NCI-H2081 (cell line): ENCODE results near the gene MAMDC2.

Experiments
- DNase-seq, 2 experiments: peaks; one replicate each; lab custom pipeline; 2025; lab: John Stamatoyannopoulos, UW

MAMDC2 gene

GRCh38 chr9:70107558-70107957 lies 63.9 kb downstream of the MAMDC2 start:
- DNase-seq, result no peak

DNA sequence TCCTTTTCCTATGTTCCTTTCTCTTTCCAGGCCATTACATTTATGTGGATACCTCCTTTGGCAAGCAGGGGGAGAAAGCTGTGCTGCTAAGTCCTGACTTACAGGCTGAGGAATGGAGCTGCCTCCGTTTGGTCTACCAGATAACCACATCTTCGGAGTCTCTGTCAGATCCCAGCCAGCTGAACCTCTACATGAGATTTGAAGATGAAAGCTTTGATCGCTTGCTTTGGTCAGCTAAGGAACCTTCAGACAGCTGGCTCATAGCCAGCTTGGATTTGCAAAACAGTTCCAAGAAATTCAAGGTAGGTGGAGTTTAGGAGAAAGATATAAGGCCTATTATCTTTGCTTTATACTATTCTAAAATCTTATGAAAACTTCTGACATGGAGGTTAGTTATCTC lies 64.5 kb downstream of the MAMDC2 start:
- DNase-seq, result no peak

- peak; percentile 71 to 93 for DNase-seq
Observed at GRCh38 chr9:70110194-70111041, 66.8 kb downstream of the MAMDC2 start.

- DNase-seq, result peak; percentile 88 to 91
Observed at GRCh38 chr9:70111042-70111602, 67.5 kb downstream of the MAMDC2 start.

DNA sequence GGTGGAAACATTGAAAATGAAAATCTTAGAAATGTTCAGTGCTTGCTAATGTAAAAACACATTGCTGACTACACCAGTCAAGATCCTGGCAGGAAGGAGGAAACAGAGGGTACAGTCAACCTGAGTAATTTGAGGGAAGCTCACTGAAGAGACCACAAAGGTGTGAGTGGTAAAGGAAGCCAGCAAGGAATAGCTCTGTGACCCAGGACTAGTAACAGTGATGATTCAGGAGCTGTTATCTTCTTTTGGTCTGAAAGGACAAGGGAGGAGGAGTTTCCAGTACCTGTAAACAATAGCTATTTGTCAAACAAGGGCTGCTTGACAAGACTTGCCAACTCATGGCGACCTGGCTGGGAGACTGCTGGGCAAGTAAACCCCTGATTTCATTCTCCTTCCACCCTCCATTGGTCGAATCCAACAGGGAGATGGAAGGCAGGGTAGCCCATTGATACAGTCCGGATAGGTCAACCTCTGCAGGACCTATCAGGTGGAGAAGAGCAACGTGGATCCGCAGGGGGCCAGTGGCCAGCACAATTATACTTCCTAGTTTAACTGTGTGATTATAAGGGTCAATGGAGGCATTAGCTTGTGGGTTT lies 68.1 kb downstream of the MAMDC2 start:
- peak in 1 of 2 experiments; percentile 7 for DNase-seq

DNA sequence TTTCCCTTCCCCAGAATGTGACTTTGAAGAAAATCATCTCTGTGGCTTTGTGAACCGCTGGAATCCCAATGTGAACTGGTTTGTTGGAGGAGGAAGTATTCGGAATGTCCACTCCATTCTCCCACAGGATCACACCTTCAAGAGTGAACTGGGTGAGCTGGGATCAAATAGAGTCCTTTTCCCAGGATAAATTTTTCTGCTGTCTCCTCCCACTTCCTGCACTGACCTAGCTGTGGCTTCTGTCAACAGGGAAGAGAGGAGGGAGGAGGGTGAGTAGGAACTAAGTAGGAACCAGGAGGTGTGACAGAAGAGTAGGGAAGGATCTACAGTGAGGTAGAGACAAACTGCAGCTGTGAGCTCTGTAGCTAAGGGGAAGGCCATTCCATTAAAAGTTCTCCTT lies 69.3 kb downstream of the MAMDC2 start:
- DNase-seq, result peak in 1 of 2 experiments; percentile 41

DNA sequence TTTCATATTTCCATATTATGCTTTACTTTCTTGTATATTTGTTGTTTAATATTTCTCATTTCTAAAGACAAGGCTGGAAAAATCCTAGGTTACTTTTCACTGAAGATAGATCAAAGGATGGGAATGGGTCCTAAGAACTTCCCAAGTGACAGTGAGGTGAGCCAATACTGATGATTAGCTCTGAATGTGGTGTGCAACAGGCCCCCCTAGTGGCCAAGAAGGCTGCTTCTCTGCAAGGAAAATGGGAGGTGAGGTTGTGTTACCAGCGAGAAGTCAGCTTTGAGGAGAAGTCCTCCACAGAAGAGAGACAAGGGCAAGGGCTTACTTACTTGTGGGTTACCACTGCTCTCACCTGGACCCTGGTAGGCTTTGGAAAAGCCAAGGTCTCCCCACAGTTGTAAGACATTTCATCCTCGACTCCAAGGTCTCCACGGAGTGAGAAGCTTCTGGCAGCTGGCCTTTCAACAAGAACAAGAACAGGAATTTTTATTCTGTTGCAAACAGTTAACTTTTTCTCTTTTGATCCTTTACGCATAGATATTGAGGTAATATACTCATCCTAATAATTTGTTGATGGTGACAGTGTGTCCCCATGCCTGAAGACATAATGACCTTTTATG lies 69.9 kb downstream of the MAMDC2 start:
- DNase-seq, result peak; percentile 12 to 67

GRCh38 chr9:70114898-70115297 lies 71.2 kb downstream of the MAMDC2 start:
- DNase-seq, result no peak

- DNase-seq, result no peak
Observed at GRCh38 chr9:70117835-70118319, 74.2 kb downstream of the MAMDC2 start.

DNA sequence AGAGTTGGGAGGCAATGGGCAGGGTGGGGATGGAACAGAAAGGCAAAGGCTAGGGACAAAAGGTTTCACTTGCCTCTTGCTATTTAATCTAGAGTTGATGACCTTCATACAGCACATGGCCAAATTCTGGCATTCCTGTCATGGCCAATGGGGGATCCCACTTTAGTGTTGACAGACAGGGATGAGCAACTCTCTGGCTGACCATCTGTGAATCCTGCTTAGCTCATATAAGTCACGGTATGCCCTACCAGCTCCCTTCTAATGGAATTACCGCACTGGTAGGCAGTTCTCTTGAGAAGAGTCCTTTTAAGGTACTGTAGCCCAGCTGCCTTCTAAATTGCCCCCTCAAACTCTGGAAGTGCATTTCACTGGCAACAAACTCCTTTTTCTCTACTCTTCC lies 76.1 kb downstream of the MAMDC2 start:
- DNase-seq, result no peak

- DNase-seq, result no peak
Observed at GRCh38 chr9:70120834-70121510, 77.3 kb downstream of the MAMDC2 start.

DNA sequence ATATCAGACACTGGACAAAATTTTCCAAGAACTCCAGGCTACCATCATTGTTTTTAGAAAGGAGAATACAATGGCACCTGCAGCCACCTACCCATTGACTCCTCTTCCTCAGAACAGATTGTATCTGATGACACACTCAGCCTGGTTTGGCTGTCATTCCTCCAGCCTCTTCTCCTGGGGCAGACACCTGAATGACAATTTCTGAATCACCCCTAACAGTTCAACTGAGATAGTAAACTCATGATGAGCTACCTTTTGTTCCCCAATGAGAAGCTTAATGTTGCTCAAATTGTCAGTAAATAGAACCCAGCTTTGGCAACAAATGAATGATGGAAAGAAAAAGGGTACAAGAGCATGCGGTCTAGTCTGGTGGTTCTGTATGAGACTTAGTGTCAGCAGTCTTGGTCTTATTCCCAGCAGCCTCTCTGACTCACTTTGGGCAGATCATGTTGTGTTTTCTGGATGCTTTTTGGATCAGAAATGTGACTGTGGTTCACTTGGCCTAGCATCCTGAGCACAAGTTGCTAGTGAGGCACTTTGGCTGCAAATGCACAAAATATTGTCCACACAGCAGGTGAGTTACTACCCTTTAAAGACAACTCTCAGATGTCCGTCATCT lies 78.3 kb downstream of the MAMDC2 start:
- DNase-seq, result no peak

DNA sequence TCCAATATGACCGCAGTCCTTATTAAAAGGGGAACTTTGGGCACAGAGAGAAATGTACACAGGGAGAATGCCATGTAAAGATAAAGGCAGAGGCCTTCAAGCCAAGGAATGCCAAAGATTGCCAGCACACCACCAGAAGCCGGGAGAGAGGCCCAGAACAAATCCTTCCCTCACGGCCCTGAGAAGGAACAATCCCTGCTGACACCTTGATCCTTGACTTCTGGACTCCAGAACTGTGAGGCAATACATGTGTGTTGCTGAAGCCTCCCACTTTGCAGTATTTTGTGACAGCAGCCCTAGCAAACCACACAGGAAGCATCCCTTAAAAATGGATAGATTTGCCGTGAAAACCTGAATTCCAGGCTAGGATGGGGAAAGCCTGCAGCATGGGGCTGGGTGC lies 80.0 kb downstream of the MAMDC2 start:
- no peak for DNase-seq

DNA sequence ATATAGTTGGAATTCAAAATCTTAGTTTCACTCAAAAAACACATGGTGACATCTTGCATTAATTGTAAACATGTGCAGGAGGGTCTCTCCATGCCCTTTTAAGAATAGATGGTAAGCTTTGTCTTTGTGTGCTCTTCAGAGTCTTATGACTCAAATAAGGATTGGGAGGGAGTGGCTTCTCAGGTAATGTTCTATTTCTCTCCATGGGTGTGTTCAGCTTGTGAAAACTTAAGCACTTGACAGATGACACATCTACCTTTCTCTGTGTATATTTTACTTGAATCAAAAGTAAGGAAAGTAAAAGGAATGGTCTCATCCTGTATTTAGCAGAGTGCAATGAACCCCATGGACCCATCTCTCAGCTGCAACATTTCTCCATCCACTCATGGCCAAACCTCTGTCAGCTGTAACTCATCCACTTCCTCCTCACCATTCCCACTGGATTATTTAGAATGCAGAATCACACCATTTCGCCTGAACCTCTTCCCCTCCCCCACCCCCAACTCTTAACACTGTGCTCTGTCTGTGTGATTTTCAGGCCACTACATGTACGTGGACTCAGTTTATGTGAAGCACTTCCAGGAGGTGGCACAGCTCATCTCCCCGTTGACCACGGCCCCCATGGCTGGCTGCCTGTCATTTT lies 82.1 kb downstream of the MAMDC2 start:
- no peak for DNase-seq

DNA sequence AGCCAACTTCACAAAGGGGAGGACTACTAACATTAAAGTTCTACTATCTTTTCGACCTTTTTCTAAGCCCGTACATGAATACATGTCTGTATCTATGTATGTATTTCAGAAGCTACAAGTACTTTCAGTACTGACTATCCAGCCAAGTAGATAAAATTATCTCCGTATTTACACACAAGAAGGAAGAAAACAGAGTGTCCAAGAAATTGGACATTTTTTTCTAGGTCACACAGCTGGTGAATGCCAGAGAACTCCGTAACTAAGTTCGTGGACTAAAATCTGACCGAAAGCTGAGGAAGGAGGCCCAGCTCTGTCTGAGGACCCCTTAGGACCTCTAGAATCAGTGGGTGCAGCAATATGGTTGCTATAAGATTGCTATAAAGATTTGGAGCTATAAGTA lies 83.4 kb downstream of the MAMDC2 start:
- DNase-seq, result no peak

DNA sequence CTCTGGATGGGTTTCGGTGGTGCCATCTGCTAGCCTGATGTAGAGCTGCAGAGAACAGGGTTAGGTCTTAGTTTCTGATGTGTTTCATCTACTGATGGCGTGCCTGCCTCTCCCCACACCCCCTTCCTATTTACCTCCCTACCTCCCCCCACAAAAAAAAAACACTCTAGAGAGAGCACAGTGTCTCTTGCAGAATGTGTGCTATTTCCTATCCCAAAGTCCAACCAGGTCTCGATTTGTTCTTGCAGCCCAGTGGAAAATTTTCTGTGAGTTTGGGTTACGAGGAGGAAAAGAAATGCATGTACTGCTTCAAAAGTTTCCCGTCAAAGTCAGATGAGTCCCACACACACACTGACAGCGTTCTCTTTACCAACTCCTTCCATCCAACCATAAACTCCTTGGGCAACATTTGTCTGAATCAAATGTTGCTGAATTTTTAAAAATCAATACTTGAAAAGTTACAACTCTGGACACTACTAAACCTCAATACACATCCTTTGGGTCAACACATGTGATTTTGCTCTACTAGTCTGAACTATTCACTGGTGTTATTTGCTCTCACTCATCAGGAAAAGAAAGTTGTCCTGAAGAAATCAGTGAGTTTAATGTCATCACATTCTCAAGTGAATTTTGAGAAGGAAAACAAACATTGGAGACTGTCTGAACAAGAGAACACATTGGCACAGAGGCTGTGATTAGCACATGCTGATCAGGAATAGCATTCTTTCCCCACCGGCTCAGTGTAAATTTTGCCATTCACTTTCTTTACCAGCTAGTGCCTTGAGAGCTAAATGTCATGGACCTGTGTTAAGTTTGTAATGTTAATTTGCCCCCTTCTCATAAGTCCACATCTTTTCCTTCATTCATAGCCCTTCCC lies 84.1 kb downstream of the MAMDC2 start:
- DNase-seq, result no peak

DNA sequence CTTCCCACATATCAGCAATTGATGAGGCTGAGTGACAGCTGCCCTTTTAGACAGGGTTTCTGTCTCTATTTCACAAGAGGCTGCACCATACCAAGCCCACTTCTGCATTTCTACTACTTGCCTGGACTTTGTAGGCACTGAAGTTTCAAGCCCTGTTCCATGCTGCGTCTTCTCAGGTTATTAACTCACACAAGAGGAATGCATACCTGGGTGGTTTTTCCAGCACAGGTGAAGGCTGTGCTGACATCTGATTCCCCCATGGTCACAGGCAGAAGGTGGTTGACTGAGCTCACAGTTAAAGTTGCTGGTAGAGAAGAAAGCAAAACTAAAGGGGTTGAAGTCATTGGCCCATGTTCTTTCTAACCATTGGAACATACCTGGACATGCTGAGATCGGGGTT lies 86.6 kb downstream of the MAMDC2 start:
- no peak for DNase-seq

GRCh38 chr9:70131296-70131695 lies 87.6 kb downstream of the MAMDC2 start:
- no peak for DNase-seq

DNA sequence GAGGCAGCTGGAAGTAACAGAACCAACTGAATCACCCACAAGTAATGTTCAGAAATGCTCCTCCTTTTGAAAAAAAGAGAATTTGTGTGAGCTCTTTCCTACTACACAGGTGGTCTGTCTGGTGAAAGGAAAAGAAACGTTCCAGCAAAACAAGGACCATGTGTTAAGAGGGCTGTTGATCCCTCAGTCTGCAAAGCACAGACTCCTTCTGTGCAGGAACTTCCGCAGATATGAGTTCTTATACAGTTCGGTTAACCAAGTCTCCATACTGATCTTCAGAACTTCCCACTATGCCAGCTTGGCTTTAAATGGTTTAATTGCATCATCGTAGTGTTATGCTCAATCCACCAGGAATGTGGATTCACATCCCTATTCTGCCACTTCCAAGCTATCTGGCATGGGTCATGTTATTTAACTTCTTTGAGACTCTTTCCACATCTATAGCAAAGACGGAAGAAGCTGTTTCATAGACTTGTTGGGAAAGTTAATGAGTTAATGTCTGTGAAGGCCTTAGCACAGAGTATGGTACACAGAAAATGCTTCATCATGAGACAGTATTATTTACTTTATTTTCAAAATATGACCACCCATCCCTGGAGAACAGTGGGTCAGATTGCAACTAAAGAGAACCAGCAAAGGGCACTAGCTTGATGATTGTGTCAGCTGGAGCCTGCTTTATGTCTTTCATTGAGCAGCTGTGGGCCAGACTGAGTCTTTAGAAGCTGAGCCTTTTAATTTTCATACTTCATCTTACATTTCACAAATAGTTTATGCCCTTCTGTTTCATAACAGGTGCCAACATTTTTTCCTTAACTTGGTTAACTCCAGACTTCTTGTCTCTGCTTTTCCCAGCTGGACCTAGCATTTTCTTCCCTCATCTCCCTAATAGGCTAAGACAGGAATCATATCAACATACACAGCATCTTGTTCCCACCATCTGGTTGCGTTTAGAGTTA lies 89.9 kb downstream of the MAMDC2 start:
- DNase-seq, result no peak
